ENCODE measurements around the gene PRTG.
A peak's percentile ranks its signal among the peaks of the same experiment; 100 is the strongest.
"Not testable (repeated sequence)": the region's sequence is repeated elsewhere in the genome, so short reads cannot be mapped to it uniquely, and the experiment has no call there.

Gene PRTG

GRCh38 chr15:55742927-55743728 is at the start of gene PRTG:
TSS of gene PRTG (minus strand) at chr15:55743152. CDS start at chr15:55742931, 221 bp downstream.
- Histone ChIP-seq H3K27ac (ENCODE audit: low read depth, low read length) (no peak within 1 kb of the TSS), H3K36me3 (ENCODE audit: control insufficient read depth in 5 of 5, insufficient read depth in 5 of 5, low read length in 5 of 5) (no peaks in the 10 kb centered on the region), H3K4me3 (ENCODE audit: low read depth in 1 of 5, low read length in 5 of 5) (peak within 1 kb of the TSS; percentile 70 to 83 (median 78)), H3K4me1 (ENCODE audit: control insufficient read depth in 5 of 5, insufficient read depth in 5 of 5, low read length in 5 of 5) (peaks cover 4 to 28% (median 20%) of the 10 kb centered on the region in 5 donors), H3K27me3 (ENCODE audit: control insufficient read depth in 5 of 5, insufficient read depth in 4 of 5, low read length in 5 of 5) (peaks cover 0 to 12% (median 3%) of the 10 kb centered on the region in 5 donors), H3K9ac (ENCODE audit: low read length in 5 of 5) (peak within 1 kb of the TSS in 4 of 5 donors; percentile 55 to 75 (median 70)), H3K9me3 (ENCODE audit: control insufficient read depth in 5 of 5, low read length in 5 of 5) (no peaks in the 10 kb centered on the region)

- H3K4me3 ChIP-seq (ENCODE audit: low read depth in 1 of 5, low read length in 5 of 5) = no peak overlapping the region
- H3K9ac ChIP-seq (ENCODE audit: low read length in 5 of 5) = no peak overlapping the region
- no peak overlapping the region for H3K27ac ChIP-seq (ENCODE audit: low read depth, low read length)
- H3K9me3 ChIP-seq (ENCODE audit: control insufficient read depth in 5 of 5, low read length in 5 of 5) = no peaks in the 10 kb centered on the region
- no peaks in the 10 kb centered on the region for H3K36me3 ChIP-seq (ENCODE audit: control insufficient read depth in 5 of 5, insufficient read depth in 5 of 5, low read length in 5 of 5)
- peaks cover 0 to 7% (median 0%) of the 10 kb centered on the region in 5 donors for H3K27me3 ChIP-seq (ENCODE audit: control insufficient read depth in 5 of 5, insufficient read depth in 4 of 5, low read length in 5 of 5)
- no peaks in the 10 kb centered on the region for H3K4me1 ChIP-seq (ENCODE audit: control insufficient read depth in 5 of 5, insufficient read depth in 5 of 5, low read length in 5 of 5)
These were observed 48.8 kb upstream of the PRTG start for GRCh38 chr15:55791551-55792400.

- Histone ChIP-seq H3K9me3 (ENCODE audit: control insufficient read depth in 5 of 5, low read length in 5 of 5) (no peaks in the 10 kb centered on the region), H3K9ac (ENCODE audit: low read length in 5 of 5) (no peak overlapping the region), H3K4me3 (ENCODE audit: low read depth in 1 of 5, low read length in 5 of 5) (no peak overlapping the region), H3K27ac (ENCODE audit: low read depth, low read length) (no peak overlapping the region), H3K4me1 (ENCODE audit: control insufficient read depth in 5 of 5, insufficient read depth in 5 of 5, low read length in 5 of 5) (no peaks in the 10 kb centered on the region), H3K27me3 (ENCODE audit: control insufficient read depth in 5 of 5, insufficient read depth in 4 of 5, low read length in 5 of 5) (no peaks in the 10 kb centered on the region), H3K36me3 (ENCODE audit: control insufficient read depth in 5 of 5, insufficient read depth in 5 of 5, low read length in 5 of 5) (no peaks in the 10 kb centered on the region)
These were observed 46.2 kb upstream of the PRTG start for GRCh38 chr15:55789066-55789660.

- H3K4me3 ChIP-seq (ENCODE audit: low read depth in 1 of 5, low read length in 5 of 5) = no peak overlapping the region
- no peaks in the 10 kb centered on the region for H3K27me3 ChIP-seq (ENCODE audit: control insufficient read depth in 5 of 5, insufficient read depth in 4 of 5, low read length in 5 of 5)
- no peak overlapping the region for H3K9ac ChIP-seq (ENCODE audit: low read length in 5 of 5)
- H3K36me3 ChIP-seq (ENCODE audit: control insufficient read depth in 5 of 5, insufficient read depth in 5 of 5, low read length in 5 of 5) = no peaks in the 10 kb centered on the region
- no peak overlapping the region for H3K27ac ChIP-seq (ENCODE audit: low read depth, low read length)
- no peaks in the 10 kb centered on the region for H3K4me1 ChIP-seq (ENCODE audit: control insufficient read depth in 5 of 5, insufficient read depth in 5 of 5, low read length in 5 of 5)
- H3K9me3 ChIP-seq (ENCODE audit: control insufficient read depth in 5 of 5, low read length in 5 of 5) = no peaks in the 10 kb centered on the region
These were observed 43.4 kb upstream of the PRTG start for GRCh38 chr15:55786341-55786740.

- H3K36me3 ChIP-seq (ENCODE audit: control insufficient read depth in 5 of 5, insufficient read depth in 5 of 5, low read length in 5 of 5); H3K4me3 ChIP-seq (ENCODE audit: low read depth in 1 of 5, low read length in 5 of 5); H3K27me3 ChIP-seq (ENCODE audit: control insufficient read depth in 5 of 5, insufficient read depth in 4 of 5, low read length in 5 of 5); H3K9me3 ChIP-seq (ENCODE audit: control insufficient read depth in 5 of 5, low read length in 5 of 5); H3K9ac ChIP-seq (ENCODE audit: low read length in 5 of 5); H3K27ac ChIP-seq (ENCODE audit: low read depth, low read length); H3K4me1 ChIP-seq (ENCODE audit: control insufficient read depth in 5 of 5, insufficient read depth in 5 of 5, low read length in 5 of 5): not testable (repeated sequence)
These were observed 42.6 kb upstream of the PRTG start for GRCh38 chr15:55785593-55785992.

GRCh38 chr15:55784286-55784685 is 41.3 kb upstream of the PRTG start:
- no peak overlapping the region for H3K27ac ChIP-seq (ENCODE audit: low read depth, low read length)
- no peaks in the 10 kb centered on the region for H3K36me3 ChIP-seq (ENCODE audit: control insufficient read depth in 5 of 5, insufficient read depth in 5 of 5, low read length in 5 of 5)
- no peak overlapping the region for H3K9ac ChIP-seq (ENCODE audit: low read length in 5 of 5)

GRCh38 chr15:55782901-55783300 is 39.9 kb upstream of the PRTG start:
- Histone ChIP-seq H3K27me3 (ENCODE audit: control insufficient read depth in 5 of 5, insufficient read depth in 4 of 5, low read length in 5 of 5) (no peaks in the 10 kb centered on the region), H3K9me3 (ENCODE audit: control insufficient read depth in 5 of 5, low read length in 5 of 5) (peaks cover 0 to 4% (median 0%) of the 10 kb centered on the region in 5 donors), H3K27ac (ENCODE audit: low read depth, low read length) (no peak overlapping the region), H3K4me1 (ENCODE audit: control insufficient read depth in 5 of 5, insufficient read depth in 5 of 5, low read length in 5 of 5) (no peaks in the 10 kb centered on the region), H3K9ac (ENCODE audit: low read length in 5 of 5) (no peak overlapping the region), H3K36me3 (ENCODE audit: control insufficient read depth in 5 of 5, insufficient read depth in 5 of 5, low read length in 5 of 5) (no peaks in the 10 kb centered on the region), H3K4me3 (ENCODE audit: low read depth in 1 of 5, low read length in 5 of 5) (no peak overlapping the region)

More at GRCh38 chr15:55784286-55784685, 41.3 kb upstream of the PRTG start:
- no peak overlapping the region for H3K4me3 ChIP-seq (ENCODE audit: low read depth in 1 of 5, low read length in 5 of 5)
- H3K9me3 ChIP-seq (ENCODE audit: control insufficient read depth in 5 of 5, low read length in 5 of 5) = peaks cover 0 to 4% (median 0%) of the 10 kb centered on the region in 5 donors
- H3K27me3 ChIP-seq (ENCODE audit: control insufficient read depth in 5 of 5, insufficient read depth in 4 of 5, low read length in 5 of 5) = no peaks in the 10 kb centered on the region
- no peaks in the 10 kb centered on the region for H3K4me1 ChIP-seq (ENCODE audit: control insufficient read depth in 5 of 5, insufficient read depth in 5 of 5, low read length in 5 of 5)

GRCh38 chr15:55780292-55780691 is 37.3 kb upstream of the PRTG start:
- Histone ChIP-seq H3K4me1 (ENCODE audit: control insufficient read depth in 5 of 5, insufficient read depth in 5 of 5, low read length in 5 of 5) (peaks cover 0 to under 1% (median 0%) of the 10 kb centered on the region in 5 donors), H3K27ac (ENCODE audit: low read depth, low read length) (no peak overlapping the region), H3K9me3 (ENCODE audit: control insufficient read depth in 5 of 5, low read length in 5 of 5) (peaks cover 0 to 4% (median 0%) of the 10 kb centered on the region in 5 donors), H3K36me3 (ENCODE audit: control insufficient read depth in 5 of 5, insufficient read depth in 5 of 5, low read length in 5 of 5) (no peaks in the 10 kb centered on the region), H3K9ac (ENCODE audit: low read length in 5 of 5) (no peak overlapping the region), H3K27me3 (ENCODE audit: control insufficient read depth in 5 of 5, insufficient read depth in 4 of 5, low read length in 5 of 5) (no peaks in the 10 kb centered on the region), H3K4me3 (ENCODE audit: low read depth in 1 of 5, low read length in 5 of 5) (no peak overlapping the region)

GRCh38 chr15:55778932-55779331 is 36.0 kb upstream of the PRTG start:
- Histone ChIP-seq H3K36me3 (ENCODE audit: control insufficient read depth in 5 of 5, insufficient read depth in 5 of 5, low read length in 5 of 5) (no peaks in the 10 kb centered on the region), H3K9ac (ENCODE audit: low read length in 5 of 5) (no peak overlapping the region), H3K27ac (ENCODE audit: low read depth, low read length) (no peak overlapping the region), H3K27me3 (ENCODE audit: control insufficient read depth in 5 of 5, insufficient read depth in 4 of 5, low read length in 5 of 5) (no peaks in the 10 kb centered on the region), H3K4me1 (ENCODE audit: control insufficient read depth in 5 of 5, insufficient read depth in 5 of 5, low read length in 5 of 5) (peaks cover 0 to 2% (median 0%) of the 10 kb centered on the region in 5 donors), H3K9me3 (ENCODE audit: control insufficient read depth in 5 of 5, low read length in 5 of 5) (peaks cover 0 to 4% (median 0%) of the 10 kb centered on the region in 5 donors), H3K4me3 (ENCODE audit: low read depth in 1 of 5, low read length in 5 of 5) (no peak overlapping the region)

Data from subcutaneous abdominal adipose tissue (tissue), 5 donors.